HG02571 (cell line): ENCODE measurements around the gene PSMC3.

ENCODE experiments used
- ATAC-seq: cut with Tn5 transposase; IDR thresholded peaks from one replicate; pipeline ENCODE4 v1.9.1; 2021; ENCODE audit warnings: mild to moderate bottlenecking, moderate library complexity; ENCODE audit not compliant: unreplicated experiment

Gene PSMC3

GRCh38 chr11:47395223-47396048 is 30.8 kb downstream of the PSMC3 start:
- ATAC-seq, result no peak

- no peak for ATAC-seq
These were observed 31.7 kb downstream of the PSMC3 start for GRCh38 chr11:47394322-47395222.

- no peak for ATAC-seq
These were observed 32.3 kb downstream of the PSMC3 start for GRCh38 chr11:47394050-47394321.

GRCh38 chr11:47393163-47394049 is 32.8 kb downstream of the PSMC3 start:
- ATAC-seq, result no peak

GRCh38 chr11:47392546-47393162 is 33.6 kb downstream of the PSMC3 start:
- ATAC-seq, result no peak

GRCh38 chr11:47391711-47392432 is 34.4 kb downstream of the PSMC3 start:
- ATAC-seq, result no peak

GRCh38 chr11:47391077-47391583 is 35.1 kb downstream of the PSMC3 start:
- ATAC-seq, result no peak

- ATAC-seq, result no peak
These were observed 35.8 kb downstream of the PSMC3 start for GRCh38 chr11:47390422-47390760.

- no peak for ATAC-seq
These were observed 36.4 kb downstream of the PSMC3 start for GRCh38 chr11:47389577-47390421.

GRCh38 chr11:47388697-47389576 is 37.3 kb downstream of the PSMC3 start:
- ATAC-seq, result no peak

GRCh38 chr11:47387944-47388696 is 38.1 kb downstream of the PSMC3 start:
- no peak for ATAC-seq

GRCh38 chr11:47384498-47384897 is 41.7 kb downstream of the PSMC3 start:
- ATAC-seq, result no peak

- ATAC-seq, result no peak
These were observed 43.2 kb downstream of the PSMC3 start for GRCh38 chr11:47383071-47383470.

- ATAC-seq, result no peak
These were observed 46.2 kb downstream of the PSMC3 start for GRCh38 chr11:47380078-47380477.

GRCh38 chr11:47379317-47379716 is 46.9 kb downstream of the PSMC3 start:
- no peak for ATAC-seq

- no peak for ATAC-seq
These were observed 47.4 kb downstream of the PSMC3 start for GRCh38 chr11:47378836-47379170.

GRCh38 chr11:47378010-47378835 is 48.0 kb downstream of the PSMC3 start, which contains the start of gene SPI1:
SPI1 (minus strand) TSS chr11:47378547; CDS start chr11:47378353, 194 bp downstream.
- peak; percentile 80 for ATAC-seq
